HG03175 (cell line): ENCODE data around the gene WASHC1.
"Not testable (repeated sequence)": the region's sequence is repeated elsewhere in the genome, so short reads cannot be mapped to it uniquely, and the experiment has no call there.

Source experiments
- ATAC-seq: cut with Tn5 transposase; IDR thresholded peaks from one replicate; pipeline ENCODE4 v1.9.1; 2021; ENCODE audit warnings: mild to moderate bottlenecking, moderate library complexity; ENCODE audit not compliant: unreplicated experiment

WASHC1 gene

GRCh38 chr9:16875-17274 is 12.4 kb downstream of the WASHC1 start:
- not testable (repeated sequence) for ATAC-seq

- not testable (repeated sequence) for ATAC-seq
Observed at GRCh38 chr9:14129-14809, 15.0 kb downstream of the WASHC1 start.

GRCh38 chr9:11206-11605 is 18.1 kb downstream of the WASHC1 start:
- not testable (repeated sequence) for ATAC-seq

- not testable (repeated sequence) for ATAC-seq
Observed at GRCh38 chr9:10653-11053, 18.6 kb downstream of the WASHC1 start.

- ATAC-seq, result not testable (repeated sequence)
Observed at GRCh38 chr9:10207-10606, 19.0 kb downstream of the WASHC1 start.
